Glutamatergic neuron (in vitro differentiated cells): ENCODE measurements around the gene GNG7. TPM values are rescaled to one million over a fixed set of nuclear protein-coding genes. Genes with fewer than 3 reads are reported as not detected.

ENCODE experiments used
- DNase-seq: peaks from one replicate; pipeline ENCODE4 v3.0.0; 2022
- H3K27ac Mint-ChIP-seq: one replicate; pipeline ENCODE4 v1.8.0; 2020; ENCODE audit warnings: mild to moderate bottlenecking, mixed read lengths, inconsistent platforms; ENCODE audit not compliant: unreplicated experiment
- H3K27me3 Mint-ChIP-seq: one replicate; pipeline ENCODE4 v1.8.0; 2020; ENCODE audit warnings: mild to moderate bottlenecking, moderate library complexity, mixed read lengths, inconsistent platforms; ENCODE audit not compliant: unreplicated experiment
- H3K36me3 Mint-ChIP-seq: one replicate; pipeline ENCODE4 v1.8.0; 2020; ENCODE audit warnings: mild to moderate bottlenecking, mixed read lengths, inconsistent platforms; ENCODE audit not compliant: unreplicated experiment
- H3K4me1 Mint-ChIP-seq: one replicate; pipeline ENCODE4 v1.8.0; 2020; ENCODE audit warnings: mild to moderate bottlenecking, low read depth, mixed read lengths, inconsistent platforms; ENCODE audit not compliant: unreplicated experiment
- H3K4me3 Mint-ChIP-seq: one replicate; pipeline ENCODE4 v1.8.0; 2020; ENCODE audit warnings: mild to moderate bottlenecking, mixed read lengths, inconsistent platforms; ENCODE audit not compliant: unreplicated experiment
- H3K9me3 Mint-ChIP-seq: one replicate; pipeline ENCODE4 v1.8.0; 2020; ENCODE audit warnings: mild to moderate bottlenecking, moderate library complexity, mixed read lengths, inconsistent platforms; ENCODE audit not compliant: unreplicated experiment
- CTCF ChIP-seq: fragments of 200-600 bp; sonication (generic); IDR thresholded peaks from one replicate; pipeline ENCODE4 v1.5.0; 2021; ENCODE audit not compliant: partially characterized antibody, unreplicated experiment
- total RNA-seq: library from RNA; stranded (reverse); fragmentation: NEBNext Ultra II Directional; extraction: Animal tissue kit (Norgen Biotek cat#: 25700); gene quantifications from one replicate; pipeline ENCODE4 v1.2.1, GENCODE V29; 2021; ENCODE audit not compliant: unreplicated experiment

Gene GNG7
- total RNA-seq, 1 donor from 2014 or later = 8.0 TPM

- no peak for DNase-seq
- Mint-ChIP-seq H3K4me3 (no peak overlapping the region), H3K9me3 (peaks cover 2% of the 10 kb centered on the region), H3K36me3 (no peaks in the 10 kb centered on the region), H3K4me1 (no peaks in the 10 kb centered on the region), H3K27ac (no peak overlapping the region), H3K27me3 (peaks cover 9% of the 10 kb centered on the region)
- TF ChIP-seq CTCF = no peak
Measured at GRCh38 chr19:2627855-2628254, 74.6 kb downstream of the GNG7 start.

GRCh38 chr19:2627319-2627829 lies 75.1 kb downstream of the GNG7 start:
- no peak for DNase-seq

GRCh38 chr19:2625434-2625833 lies 77.1 kb downstream of the GNG7 start:
- Mint-ChIP-seq H3K4me1 (no peaks in the 10 kb centered on the region), H3K4me3 (no peak overlapping the region), H3K27ac (no peak overlapping the region)

More at GRCh38 chr19:2627319-2627829, 75.1 kb downstream of the GNG7 start:
- Mint-ChIP-seq H3K4me3 (no peak overlapping the region), H3K9me3 (peaks cover 2% of the 10 kb centered on the region), H3K27me3 (peaks cover 9% of the 10 kb centered on the region), H3K4me1 (no peaks in the 10 kb centered on the region), H3K27ac (no peak overlapping the region), H3K36me3 (no peaks in the 10 kb centered on the region)
- no peak for TF ChIP-seq CTCF

GRCh38 chr19:2624537-2625091 lies 77.9 kb downstream of the GNG7 start:
- no peaks in the 10 kb centered on the region for H3K4me1 Mint-ChIP-seq

More at GRCh38 chr19:2625434-2625833, 77.1 kb downstream of the GNG7 start:
- Mint-ChIP-seq H3K27me3 (peaks cover 7% of the 10 kb centered on the region), H3K36me3 (no peaks in the 10 kb centered on the region), H3K9me3 (peaks cover 2% of the 10 kb centered on the region)
- TF ChIP-seq CTCF = no peak
- no peak for DNase-seq

More at GRCh38 chr19:2624537-2625091, 77.9 kb downstream of the GNG7 start:
- DNase-seq = no peak
- no peak overlapping the region for H3K4me3 Mint-ChIP-seq
- TF ChIP-seq CTCF = no peak
- H3K27me3 Mint-ChIP-seq = peaks cover 7% of the 10 kb centered on the region
- H3K36me3 Mint-ChIP-seq = no peaks in the 10 kb centered on the region
- peaks cover 2% of the 10 kb centered on the region for H3K9me3 Mint-ChIP-seq
- no peak overlapping the region for H3K27ac Mint-ChIP-seq
